IMR-90 (cell line): ENCODE results near the gene LIPN. TPM values are rescaled to one million over a fixed set of nuclear protein-coding genes. Genes with fewer than 3 reads are reported as not detected.

Source experiments
- ATAC-seq: fragments of 200-7000 bp; cut with Tn5 transposase; 2 replicates; pipeline ENCODE4 v1.9.1; 2020; ENCODE audit warnings: low read depth, mild to moderate bottlenecking, moderate library complexity
- BruUV-seq: library from RNA; stranded (reverse); fragments of 400-500 nt; replicated peaks from 2 replicates; lab custom pipeline; 2021; lab: Mats Ljungman, UMichigan
- CTCF ChIA-PET: fragments of 300-600 bp; formaldehyde crosslinking; extraction: SDS; loops from one replicate; lab custom pipeline; 2021; ENCODE audit warnings: antibody characterized with exemption; lab: Yijun Ruan, JAX
- POLR2A ChIA-PET: fragments of 300-600 bp; sonication (Branson Sonifier 250); formaldehyde crosslinking; loops from one replicate; lab custom pipeline; 2022; ENCODE audit warnings: antibody characterized with exemption; ENCODE audit not compliant: unreplicated experiment; lab: Charles Lee
- DNase-seq: peaks from one replicate; pipeline ENCODE4 v3.0.0; 2013
- H2AFZ ChIP-seq: replicated peaks from 2 replicates; pipeline ENCODE3; 2013; ENCODE audit warnings: low read length, mild to moderate bottlenecking; ENCODE audit not compliant: poor library complexity
- H2AK5ac ChIP-seq: 2 replicates; pipeline ENCODE4 v1.6.1; 2013; ENCODE audit warnings: low read depth, low read length, inconsistent platforms
- H2AK9ac ChIP-seq: replicated peaks from 2 replicates; pipeline ENCODE3; 2013; ENCODE audit warnings: mild to moderate bottlenecking, low read depth, low read length, moderate library complexity; ENCODE audit not compliant: poor library complexity
- H2BK120ac ChIP-seq: 2 replicates; pipeline ENCODE4 v1.6.1; 2013; ENCODE audit warnings: low read depth, low read length, inconsistent platforms
- H2BK15ac ChIP-seq: 3 replicates; pipeline ENCODE4 v1.6.1; 2013; ENCODE audit warnings: low read depth, low read length, inconsistent platforms
- H2BK20ac ChIP-seq: 2 replicates; pipeline ENCODE4 v1.6.1; 2013; ENCODE audit warnings: low read depth, mild to moderate bottlenecking, inconsistent platforms, low read length, moderate library complexity
- H2BK5ac ChIP-seq: 2 replicates; pipeline ENCODE4 v1.6.1; 2013; ENCODE audit warnings: mild to moderate bottlenecking, low read depth, low read length, inconsistent platforms; ENCODE audit not compliant: poor library complexity, severe bottlenecking
- H3K14ac ChIP-seq: replicated peaks from 2 replicates; pipeline ENCODE4 v1.6.1; 2013; ENCODE audit warnings: low read depth, low read length, inconsistent platforms
- H3K18ac ChIP-seq: 2 replicates; pipeline ENCODE4 v1.6.1; 2013; ENCODE audit warnings: low read depth, low read length, control low read depth
- H3K23ac ChIP-seq: 2 replicates; pipeline ENCODE4 v1.6.1; 2013; ENCODE audit warnings: low read depth, low read length, inconsistent platforms
- H3K27ac ChIP-seq: 2 replicates; pipeline ENCODE4 v1.5.1; 2013; ENCODE audit warnings: mild to moderate bottlenecking, control low read depth, low read length; ENCODE audit not compliant: insufficient read depth
- H3K27me3 ChIP-seq: 2 replicates; pipeline ENCODE4 v1.6.1; 2013; ENCODE audit warnings: low read length; ENCODE audit not compliant: control insufficient read depth, insufficient read depth
- H3K36me3 ChIP-seq: 2 replicates; pipeline ENCODE4 v1.6.1; 2013; ENCODE audit warnings: low read length, mixed read lengths; ENCODE audit not compliant: control insufficient read depth, insufficient read depth
- H3K4ac ChIP-seq: 2 replicates; pipeline ENCODE4 v1.6.1; 2013; ENCODE audit warnings: low read depth, low read length, inconsistent platforms
- H3K4me1 ChIP-seq: 2 replicates; pipeline ENCODE4 v1.6.1; 2013; ENCODE audit warnings: low read length, mixed read lengths; ENCODE audit not compliant: control insufficient read depth, insufficient read depth
- H3K4me2 ChIP-seq: 2 replicates; pipeline ENCODE4 v1.6.1; 2013; ENCODE audit warnings: low read depth, mild to moderate bottlenecking, control low read depth, low read length, moderate library complexity
- H3K4me3 ChIP-seq: 2 replicates; pipeline ENCODE4 v1.5.1; 2013; ENCODE audit warnings: low read depth, mild to moderate bottlenecking, control low read depth, low read length, moderate library complexity; ENCODE audit not compliant: insufficient read depth
- H3K56ac ChIP-seq: 2 replicates; pipeline ENCODE4 v1.6.1; 2013; ENCODE audit warnings: low read length, inconsistent platforms; ENCODE audit not compliant: insufficient read depth; ENCODE audit errors: extremely low read depth
- H3K79me1 ChIP-seq, 2 experiments: 2 replicates each; pipeline ENCODE4 v1.6.1; 2013; ENCODE audit warnings: low read length in 2 of 2, inconsistent platforms in 1 of 2, low read depth in 1 of 2
- H3K9ac ChIP-seq: 2 replicates; pipeline ENCODE4 v1.6.1; 2013; ENCODE audit warnings: low read depth, low read length, control low read depth
- H3K9me1 ChIP-seq: 2 replicates; pipeline ENCODE4 v1.6.1; 2013; ENCODE audit warnings: low read length, inconsistent platforms; ENCODE audit not compliant: insufficient read depth
- H3K9me3 ChIP-seq: 2 replicates; pipeline ENCODE4 v1.6.1; 2013; ENCODE audit warnings: low read length; ENCODE audit not compliant: control insufficient read depth, insufficient read depth
- H4K20me1 ChIP-seq: 2 replicates; pipeline ENCODE4 v1.6.1; 2013; ENCODE audit warnings: low read length, inconsistent platforms; ENCODE audit not compliant: insufficient read depth
- H4K5ac ChIP-seq: 2 replicates; pipeline ENCODE4 v1.6.1; 2013; ENCODE audit warnings: mild to moderate bottlenecking, low read depth, low read length, control low read depth
- H4K8ac ChIP-seq, 2 experiments: 2 replicates each; pipeline ENCODE4 v1.6.1; 2013; ENCODE audit warnings: low read depth in 2 of 2, low read length in 2 of 2, control low read depth in 1 of 2, inconsistent platforms in 1 of 2
- H4K91ac ChIP-seq: 2 replicates; pipeline ENCODE4 v1.6.1; 2013; ENCODE audit warnings: low read depth, low read length, inconsistent platforms; ENCODE audit not compliant: insufficient read depth
- BHLHE40 ChIP-seq: fragments of 150-350 bp; IDR thresholded peaks from 2 replicates; pipeline ENCODE4 v1.6.1; 2016; ENCODE audit warnings: mild to moderate bottlenecking, low read depth, low read length
- CEBPB ChIP-seq: IDR thresholded peaks from 2 replicates; pipeline ENCODE4 v1.6.1; 2012; ENCODE audit warnings: low read depth, low read length, improper control_type of control experiment
- CHD1 ChIP-seq: IDR thresholded peaks from 2 replicates; pipeline ENCODE4 v1.6.1; 2012; ENCODE audit warnings: low read depth, low read length, improper control_type of control experiment
- CTCF ChIP-seq: conservative IDR thresholded peaks from 2 replicates; pipeline ENCODE4 v1.5.1; 2012; ENCODE audit warnings: mild to moderate bottlenecking, low read depth, low read length, improper control_type of control experiment
- ELK1 ChIP-seq: fragments of 150-350 bp; IDR thresholded peaks from 2 replicates; pipeline ENCODE4 v1.6.1; 2016; ENCODE audit warnings: low read depth, mild to moderate bottlenecking, low read length, moderate library complexity, borderline replicate concordance
- FOS ChIP-seq: fragments of 150-350 bp; IDR thresholded peaks from 2 replicates; pipeline ENCODE4 v1.6.1; 2016; ENCODE audit warnings: low read depth, low read length
- MAFK ChIP-seq: IDR thresholded peaks from 2 replicates; pipeline ENCODE4 v1.6.1; 2012; ENCODE audit warnings: low read depth, low read length, improper control_type of control experiment
- MAZ ChIP-seq: IDR thresholded peaks from 2 replicates; pipeline ENCODE4 v1.6.1; 2012; ENCODE audit warnings: low read depth, mild to moderate bottlenecking, low read length, improper control_type of control experiment, moderate library complexity, borderline replicate concordance
- MXI1 ChIP-seq: IDR thresholded peaks from 2 replicates; pipeline ENCODE4 v1.6.1; 2012; ENCODE audit warnings: low read depth, mild to moderate bottlenecking, low read length, moderate library complexity, borderline replicate concordance
- NFE2L2 ChIP-seq: fragments of 150-350 bp; IDR thresholded peaks from 2 replicates; pipeline ENCODE4 v1.6.1; 2016; ENCODE audit warnings: low read depth, mild to moderate bottlenecking, low read length
- POLR2A ChIP-seq: IDR thresholded peaks from 2 replicates; pipeline ENCODE4 v1.6.1; 2012; ENCODE audit warnings: mild to moderate bottlenecking, low read depth, low read length
- RAD21 ChIP-seq: IDR thresholded peaks from 2 replicates; pipeline ENCODE4 v1.6.1; 2012; ENCODE audit warnings: low read length, improper control_type of control experiment
- RCOR1 ChIP-seq: IDR thresholded peaks from 2 replicates; pipeline ENCODE4 v1.6.1; 2012; ENCODE audit warnings: mild to moderate bottlenecking, low read length, improper control_type of control experiment; ENCODE audit not compliant: insufficient replicate concordance
- RFX5 ChIP-seq: IDR thresholded peaks from 2 replicates; pipeline ENCODE4 v1.8.0; 2012; ENCODE audit warnings: low read depth, mild to moderate bottlenecking, low read length, moderate library complexity
- SMC3 ChIP-seq: fragments of 150-350 bp; IDR thresholded peaks from 2 replicates; pipeline ENCODE4 v1.6.1; 2016; ENCODE audit warnings: low read depth, mild to moderate bottlenecking, antibody characterized with exemption, low read length, moderate library complexity
- USF2 ChIP-seq: fragments of 150-350 bp; IDR thresholded peaks from 2 replicates; pipeline ENCODE4 v1.6.1; 2017; ENCODE audit warnings: mild to moderate bottlenecking, antibody characterized with exemption, low read length, low read depth
- WGBS, 2 experiments: methylation state at CpG; one replicate each; pipeline versions ENCODE4 v1.1.5 to v1.1.7; 2013; ENCODE audit warnings: missing lambda C conversion rate in 2 of 2; ENCODE audit not compliant: insufficient read length in 1 of 2; ENCODE audit errors: extremely low coverage in 2 of 2; 5-methylcytosine and 5-hydroxymethylcytosine counted together
- dilution Hi-C: fragments of 300-500 bp; cut with HindIII; formaldehyde crosslinking; loops from one replicate; pipeline ENCODE4 v1.14.3; 2018; ENCODE audit warnings: low sequenced_read_pairs; ENCODE audit not compliant: unreplicated experiment
- in situ Hi-C: fragments of 300-500 bp; cut with MboI; formaldehyde crosslinking; loops from 3 replicates; pipeline ENCODE4 v1.14.3; 2019; ENCODE audit warnings: low sequenced_read_pairs, inconsistent platforms, mixed read lengths
- intact Hi-C: fragments of 100-400 bp; cut with micrococcal nuclease; formaldehyde crosslinking; loops from 2 replicates; pipeline ENCODE4 v1.10.0; 2022
- polyA plus RNA-seq, 3 experiments: library from polyadenylated mRNA; depleted of rRNA; stranded (reverse); fragments of >200 nt; gene quantifications; 2 replicates each; pipeline ENCODE4 v1.2.3, GENCODE V29; 2012; ENCODE audit warnings: low replicate concordance in 1 of 3
- total RNA-seq: library from RNA; depleted of rRNA; stranded (reverse); fragments of >200 nt; gene quantifications from 2 replicates; pipeline ENCODE4 v1.2.3, GENCODE V29; 2012

Gene LIPN
- total and polyA plus RNA-seq, 2 of the 4 experiments (the other 2 are of a cell fraction) = not detected

GRCh38 chr10:88763441-88763840 lies 3.6 kb downstream of the LIPN start:
- no peak overlapping the region for H2BK120ac ChIP-seq
- intact Hi-C loops = no loop called here

More at GRCh38 chr10:88763441-88763840, 3.6 kb downstream of the LIPN start:
- Histone ChIP-seq H3K27me3 (peaks cover 16% of the 10 kb centered on the region), H3K27ac (no peak overlapping the region), H3K23ac (no peak overlapping the region), H3K9me3 (no peaks in the 10 kb centered on the region), H4K91ac (no peak overlapping the region), H3K4me3 (no peak overlapping the region), H4K8ac (no peak overlapping the region), H2BK20ac (no peak overlapping the region), H3K9me1 (no peaks in the 10 kb centered on the region), H3K56ac (no peak overlapping the region), H2BK5ac (no peak overlapping the region), H3K4me1 (no peaks in the 10 kb centered on the region), H4K5ac (no peak overlapping the region), H3K79me1 (no peaks in the 10 kb centered on the region), H3K9ac (no peak overlapping the region), H2AK5ac (no peak overlapping the region), H3K4me2 (no peak overlapping the region), H3K4ac (no peak overlapping the region), H4K20me1 (no peaks in the 10 kb centered on the region), H3K14ac (no peak overlapping the region), H2AK9ac (no peak overlapping the region), H3K36me3 (no peaks in the 10 kb centered on the region), H3K18ac (no peak overlapping the region), H2AFZ (no peak overlapping the region), H2BK15ac (no peak overlapping the region)
- POLR2A ChIA-PET = no interaction called here
- BruUV-seq = no TSS peak
- no peak for DNase-seq
- no peak for ATAC-seq
- CTCF ChIA-PET = interaction anchor here (0.8 kb wide), 1 partner anchor 9 kb away, joined by 4 read pairs; no protein-coding TSS in a partner anchor
- in situ Hi-C loops (no loop called here), dilution Hi-C loops (no loop called here)
- WGBS, 2 experiments = no CpG with 5 or more reads among the region's 1 CpG
- TF ChIP-seq MAFK (no peak), BHLHE40 (no peak), MAZ (no peak), MXI1 (no peak), CEBPB (no peak), CHD1 (no peak), RAD21 (no peak), NFE2L2 (no peak), RCOR1 (no peak), USF2 (no peak), ELK1 (no peak), SMC3 (no peak), RFX5 (no peak), FOS (no peak), CTCF (no peak), POLR2A (no peak)
